Subcutaneous abdominal adipose tissue (tissue), 5 donors: ENCODE measurements around the gene ECHDC1.
A peak's percentile ranks its signal among the peaks of the same experiment; 100 is the strongest.

Experiments used
- H3K27ac ChIP-seq: one replicate; pipeline ENCODE4 v1.7.0; 2013; ENCODE audit warnings: low read depth, mild to moderate bottlenecking, inconsistent platforms, low read length, moderate library complexity
- H3K27me3 ChIP-seq, 5 donors: one replicate each; pipeline ENCODE4 v1.7.0; 2013; ENCODE audit warnings: low read length in 5 of 5, inconsistent platforms in 1 of 5; ENCODE audit not compliant: control insufficient read depth in 5 of 5, insufficient read depth in 4 of 5
- H3K36me3 ChIP-seq, 5 donors: one replicate each; pipeline ENCODE4 v1.7.0; 2013; ENCODE audit warnings: low read length in 5 of 5; ENCODE audit not compliant: control insufficient read depth in 5 of 5, insufficient read depth in 5 of 5
- H3K4me1 ChIP-seq, 5 donors: one replicate each; pipeline ENCODE4 v1.7.0; 2013; ENCODE audit warnings: low read length in 5 of 5, mild to moderate bottlenecking in 3 of 5, moderate library complexity in 1 of 5; ENCODE audit not compliant: control insufficient read depth in 5 of 5, insufficient read depth in 5 of 5
- H3K4me3 ChIP-seq, 5 donors: one replicate each; pipeline ENCODE4 v1.7.0; 2013; ENCODE audit warnings: low read length in 5 of 5, low read depth in 1 of 5
- H3K9ac ChIP-seq, 5 donors: one replicate each; pipeline ENCODE4 v1.7.0; 2013; ENCODE audit warnings: low read length in 5 of 5, mild to moderate bottlenecking in 4 of 5, moderate library complexity in 3 of 5
- H3K9me3 ChIP-seq, 5 donors: one replicate each; pipeline ENCODE4 v1.7.0; 2013; ENCODE audit warnings: low read length in 5 of 5; ENCODE audit not compliant: control insufficient read depth in 5 of 5
- donor health status: healthy.
- donor health status: healthy.
- donor health status: healthy.
- donor health status: healthy.
- donor health status: healthy.

Gene ECHDC1

GRCh38 chr6:127376685-127377084 is 33.3 kb upstream of the ECHDC1 start:
- no peak overlapping the region for H3K27ac ChIP-seq
- H3K36me3 ChIP-seq, result no peaks in the 10 kb centered on the region
- H3K4me3 ChIP-seq, result no peak overlapping the region
- peaks cover 0 to 2% (median 0%) of the 10 kb centered on the region in 5 donors for H3K9me3 ChIP-seq
- H3K9ac ChIP-seq, result no peak overlapping the region
- peaks cover 0 to 11% (median 5%) of the 10 kb centered on the region in 5 donors for H3K4me1 ChIP-seq
- no peaks in the 10 kb centered on the region for H3K27me3 ChIP-seq

- Histone ChIP-seq H3K9me3 (peaks cover 0 to 8% (median 4%) of the 10 kb centered on the region in 5 donors), H3K4me1 (peaks cover 0 to 12% (median 6%) of the 10 kb centered on the region in 5 donors), H3K27ac (no peak overlapping the region), H3K4me3 (no peak overlapping the region), H3K9ac (no peak overlapping the region), H3K36me3 (peaks cover 0 to 3% (median 0%) of the 10 kb centered on the region in 5 donors), H3K27me3 (no peaks in the 10 kb centered on the region)
These were observed 23.6 kb upstream of the ECHDC1 start for GRCh38 chr6:127367023-127367375.

GRCh38 chr6:127366282-127367022 is 23.0 kb upstream of the ECHDC1 start:
- H3K27ac ChIP-seq, result no peak overlapping the region
- H3K4me3 ChIP-seq, result peak overlapping the region in 3 of 5 donors; percentile 6 to 48 (median 33)

GRCh38 chr6:127365874-127366273 is 22.5 kb upstream of the ECHDC1 start:
- no peak overlapping the region for H3K27ac ChIP-seq
- H3K4me3 ChIP-seq, result peak overlapping the region in 3 of 5 donors; percentile 6 to 48 (median 33)
- H3K9me3 ChIP-seq, result peaks cover 0 to 4% (median 3%) of the 10 kb centered on the region in 5 donors
- H3K9ac ChIP-seq, result no peak overlapping the region
- H3K4me1 ChIP-seq, result peaks cover 0 to 12% (median 6%) of the 10 kb centered on the region in 5 donors
- H3K27me3 ChIP-seq, result no peaks in the 10 kb centered on the region
- peaks cover 0 to 2% (median 0%) of the 10 kb centered on the region in 5 donors for H3K36me3 ChIP-seq

More at GRCh38 chr6:127366282-127367022, 23.0 kb upstream of the ECHDC1 start:
- peaks cover 0 to 6% (median 4%) of the 10 kb centered on the region in 5 donors for H3K9me3 ChIP-seq
- no peak overlapping the region for H3K9ac ChIP-seq
- peaks cover 0 to 12% (median 6%) of the 10 kb centered on the region in 5 donors for H3K4me1 ChIP-seq
- peaks cover 0 to 3% (median 0%) of the 10 kb centered on the region in 5 donors for H3K36me3 ChIP-seq
- no peaks in the 10 kb centered on the region for H3K27me3 ChIP-seq

GRCh38 chr6:127352524-127352923 is 9.1 kb upstream of the ECHDC1 start:
- Histone ChIP-seq H3K9me3 (peaks cover 0 to 13% (median 3%) of the 10 kb centered on the region in 5 donors), H3K27me3 (no peaks in the 10 kb centered on the region), H3K4me3 (no peak overlapping the region), H3K4me1 (peaks cover 0 to 6% (median 0%) of the 10 kb centered on the region in 5 donors), H3K9ac (no peak overlapping the region), H3K27ac (no peak overlapping the region), H3K36me3 (no peaks in the 10 kb centered on the region)

- H3K27me3 ChIP-seq, result no peaks in the 10 kb centered on the region
- no peaks in the 10 kb centered on the region for H3K36me3 ChIP-seq
- peaks cover 0 to 8% (median 0%) of the 10 kb centered on the region in 5 donors for H3K4me1 ChIP-seq
- no peak overlapping the region for H3K4me3 ChIP-seq
- no peak overlapping the region for H3K27ac ChIP-seq
- H3K9ac ChIP-seq, result no peak overlapping the region
- peaks cover 0 to 13% (median 3%) of the 10 kb centered on the region in 5 donors for H3K9me3 ChIP-seq
These were observed 6.6 kb upstream of the ECHDC1 start for GRCh38 chr6:127349980-127350379.

GRCh38 chr6:127348028-127348661 is 4.7 kb upstream of the ECHDC1 start:
- peak overlapping the region; percentile 77 for H3K27ac ChIP-seq
- peaks cover 0 to 15% (median 10%) of the 10 kb centered on the region in 5 donors for H3K4me1 ChIP-seq
- peaks cover 0 to 13% (median 3%) of the 10 kb centered on the region in 5 donors for H3K9me3 ChIP-seq
- no peak overlapping the region for H3K4me3 ChIP-seq
- no peaks in the 10 kb centered on the region for H3K27me3 ChIP-seq
- H3K36me3 ChIP-seq, result no peaks in the 10 kb centered on the region
- no peak overlapping the region for H3K9ac ChIP-seq

GRCh38 chr6:127347178-127347577 is 3.8 kb upstream of the ECHDC1 start:
- no peak overlapping the region for H3K9ac ChIP-seq
- H3K36me3 ChIP-seq, result no peaks in the 10 kb centered on the region
- H3K4me3 ChIP-seq, result no peak overlapping the region
- H3K4me1 ChIP-seq, result peaks cover 0 to 20% (median 17%) of the 10 kb centered on the region in 5 donors
- peak overlapping the region; percentile 77 for H3K27ac ChIP-seq
- peaks cover 0 to 13% (median 3%) of the 10 kb centered on the region in 5 donors for H3K9me3 ChIP-seq
- no peaks in the 10 kb centered on the region for H3K27me3 ChIP-seq

- H3K4me1 ChIP-seq, result peaks cover 5 to 37% (median 33%) of the 10 kb centered on the region in 5 donors
- H3K4me3 ChIP-seq, result no peak overlapping the region
These were observed 2.1 kb upstream of the ECHDC1 start for GRCh38 chr6:127345521-127345920.

More at GRCh38 chr6:127345521-127345920, 2.1 kb upstream of the ECHDC1 start:
- Histone ChIP-seq H3K9me3 (peaks cover 0 to 13% (median 3%) of the 10 kb centered on the region in 5 donors), H3K27me3 (no peaks in the 10 kb centered on the region), H3K27ac (peak overlapping the region; percentile 92), H3K36me3 (no peaks in the 10 kb centered on the region), H3K9ac (no peak overlapping the region)
